HFF-Myc (cell line): ENCODE results near the gene IL1RAPL2.

Experiments used
- DNase-seq: peaks from one replicate; pipeline ENCODE4 v3.0.0-alpha.2; 2011; ENCODE audit warnings: low read depth; ENCODE audit errors: extremely low read depth
- H3K4me3 ChIP-seq: replicated peaks from 2 replicates; pipeline ENCODE4 v1.5.1; 2011; ENCODE audit warnings: low read depth, mild to moderate bottlenecking, control low read depth, low read length
- CTCF ChIP-seq: IDR thresholded peaks from 2 replicates; pipeline ENCODE4 v1.5.1; 2012; ENCODE audit warnings: mild to moderate bottlenecking, low read depth, low read length, control low read depth; ENCODE audit errors: missing control alignments

IL1RAPL2 gene

GRCh38 chrX:105121186-105121585 is 555.2 kb downstream of the IL1RAPL2 start:
- no peak overlapping the region for H3K4me3 ChIP-seq
- no peak for DNase-seq
- no peak for TF ChIP-seq CTCF

GRCh38 chrX:105126201-105126600 is 560.2 kb downstream of the IL1RAPL2 start:
- DNase-seq = no peak
- H3K4me3 ChIP-seq = no peak overlapping the region
- TF ChIP-seq CTCF = no peak

- no peak for DNase-seq
- no peak for TF ChIP-seq CTCF
Measured at GRCh38 chrX:105134273-105134672, 568.3 kb downstream of the IL1RAPL2 start.

GRCh38 chrX:105136786-105137185 is 570.8 kb downstream of the IL1RAPL2 start:
- H3K4me3 ChIP-seq = no peak overlapping the region
- TF ChIP-seq CTCF = no peak
- no peak for DNase-seq

More at GRCh38 chrX:105134273-105134672, 568.3 kb downstream of the IL1RAPL2 start:
- H3K4me3 ChIP-seq = no peak overlapping the region

- no peak overlapping the region for H3K4me3 ChIP-seq
- no peak for DNase-seq
- TF ChIP-seq CTCF = no peak
Measured at GRCh38 chrX:105150036-105150435, 584.0 kb downstream of the IL1RAPL2 start.

- no peak for DNase-seq
- no peak for TF ChIP-seq CTCF
- no peak overlapping the region for H3K4me3 ChIP-seq
Measured at GRCh38 chrX:105150557-105150956, 584.6 kb downstream of the IL1RAPL2 start.

- no peak for TF ChIP-seq CTCF
- DNase-seq = no peak
- no peak overlapping the region for H3K4me3 ChIP-seq
Measured at GRCh38 chrX:105167233-105167632, 601.2 kb downstream of the IL1RAPL2 start.
